ENCODE results near the gene MEF2D.
A peak's percentile ranks its signal among the peaks of the same experiment; 100 is the strongest.

MEF2D gene

DNA sequence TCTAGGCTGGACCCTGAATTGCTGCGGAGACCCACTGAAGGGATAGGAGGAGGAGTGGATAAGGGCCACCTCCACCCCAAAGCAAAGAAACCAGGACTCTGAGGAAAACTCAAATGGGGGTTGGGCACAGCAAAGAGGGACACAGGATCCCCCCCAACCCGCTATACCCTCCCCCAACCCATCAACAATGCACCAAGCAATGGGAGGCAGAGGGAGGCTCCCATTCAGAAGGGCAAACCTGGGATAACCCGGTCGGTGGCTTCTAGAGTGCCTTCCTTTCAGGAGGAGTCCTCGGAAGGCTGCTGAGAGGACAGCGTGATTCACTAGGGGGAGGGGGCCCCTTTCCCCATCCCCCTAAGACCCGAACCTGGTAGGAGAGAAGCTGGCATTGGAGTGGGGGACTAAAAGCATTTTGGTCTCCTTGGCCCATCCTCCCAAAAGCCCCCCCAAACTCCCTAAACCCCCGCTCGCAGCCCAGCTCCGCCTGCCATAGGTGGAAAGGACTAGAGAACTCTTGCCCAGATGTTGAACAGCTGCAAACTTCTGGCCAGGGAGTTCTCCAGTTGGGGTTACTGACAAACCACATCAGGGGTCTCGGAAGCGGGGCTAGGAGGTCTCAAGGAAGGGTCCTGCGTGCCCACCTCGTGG is 1.3 kb downstream of the MEF2D start:
- DNase-seq, result no peak

GRCh38 chr1:156498432-156499193 is 2.0 kb downstream of the MEF2D start:
- no peak for DNase-seq

GRCh38 chr1:156497743-156498431 is 2.7 kb downstream of the MEF2D start:
- no peak for DNase-seq

- DNase-seq, result no peak
Measured at GRCh38 chr1:156497078-156497742, 3.4 kb downstream of the MEF2D start.

- DNase-seq, result no peak
Measured at GRCh38 chr1:156496211-156496761, 4.3 kb downstream of the MEF2D start.

DNA sequence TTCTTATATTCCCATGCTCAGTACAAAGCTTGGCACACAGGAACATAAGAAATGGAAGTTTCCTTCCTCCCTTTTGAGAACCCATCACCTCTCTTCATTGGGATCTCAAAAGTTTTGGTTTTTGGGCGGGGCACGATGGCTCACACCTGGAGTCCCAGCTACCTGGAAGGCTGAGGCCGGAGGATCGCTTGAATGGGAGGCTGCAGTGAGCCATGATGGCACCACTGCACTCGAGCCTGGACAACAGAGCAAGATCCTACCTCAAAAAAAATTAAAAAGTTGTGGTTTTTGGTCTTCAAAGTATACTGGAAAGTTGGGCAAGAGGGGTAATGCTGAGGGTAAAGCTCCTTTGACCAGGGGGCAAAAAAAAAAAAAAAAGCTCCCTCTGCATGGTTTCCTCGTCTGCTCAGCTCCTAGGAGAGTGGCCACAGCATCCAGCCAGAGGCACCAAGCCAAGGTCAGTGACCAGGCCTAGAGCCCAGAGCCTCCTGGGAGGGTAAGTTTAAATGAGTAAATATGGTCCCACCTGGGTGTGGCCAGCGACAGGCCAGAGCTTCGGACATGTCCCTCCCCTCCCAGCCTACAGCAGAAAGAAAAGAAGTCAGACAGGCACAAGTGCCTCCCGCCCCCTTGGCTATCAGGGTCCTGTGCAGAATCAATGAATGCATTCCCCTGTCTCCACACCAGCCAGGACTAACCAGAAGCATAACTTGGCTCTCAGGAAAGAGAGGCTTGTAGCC is 5.0 kb downstream of the MEF2D start:
- DNase-seq, result no peak

- DNase-seq, result no peak
Measured at GRCh38 chr1:156494309-156494895, 6.2 kb downstream of the MEF2D start.

DNA sequence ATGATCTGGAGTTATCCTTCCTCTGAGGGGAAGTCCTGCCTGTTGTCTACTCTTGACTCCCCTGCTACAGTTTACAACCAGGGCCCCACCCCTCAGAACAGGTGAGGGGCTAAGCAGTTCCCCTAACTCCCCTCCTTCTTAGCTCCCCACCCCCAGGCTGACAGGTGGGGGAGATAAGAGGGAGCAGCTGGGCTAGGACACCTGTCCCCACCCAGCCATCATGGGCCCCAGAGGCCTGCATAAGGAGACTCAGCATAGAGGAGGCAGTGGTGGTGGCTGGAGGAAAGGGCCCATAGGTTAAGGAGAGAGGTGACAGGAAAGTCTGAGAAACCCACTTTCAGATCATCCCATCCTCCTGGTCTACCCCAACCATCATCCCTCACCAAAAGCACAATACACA is 6.8 kb downstream of the MEF2D start:
- DNase-seq, result no peak

DNA sequence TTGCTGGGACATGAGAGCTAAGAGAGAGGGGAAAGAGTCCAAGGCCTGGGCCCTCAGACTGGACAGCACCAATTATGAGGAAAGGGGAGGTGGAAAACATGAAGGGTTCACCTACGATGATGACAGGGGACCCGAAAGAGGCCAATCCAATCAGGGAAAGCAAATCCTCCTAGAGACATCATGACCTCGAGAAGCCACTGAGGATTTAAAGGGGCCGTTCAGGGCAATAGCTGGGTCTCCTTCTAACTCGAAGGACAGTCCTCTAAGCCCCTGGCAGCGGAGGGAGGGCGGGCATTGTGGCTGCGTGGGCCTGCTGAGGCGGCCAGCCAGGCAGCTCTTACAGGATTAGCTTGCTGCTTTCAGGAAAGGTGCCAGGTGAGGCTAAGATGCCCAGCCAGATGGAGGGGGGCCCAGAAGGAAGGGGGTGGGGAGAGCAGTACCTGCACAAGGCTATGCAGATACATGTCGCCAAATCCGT is 7.4 kb downstream of the MEF2D start:
- DNase-seq, result no peak

DNA sequence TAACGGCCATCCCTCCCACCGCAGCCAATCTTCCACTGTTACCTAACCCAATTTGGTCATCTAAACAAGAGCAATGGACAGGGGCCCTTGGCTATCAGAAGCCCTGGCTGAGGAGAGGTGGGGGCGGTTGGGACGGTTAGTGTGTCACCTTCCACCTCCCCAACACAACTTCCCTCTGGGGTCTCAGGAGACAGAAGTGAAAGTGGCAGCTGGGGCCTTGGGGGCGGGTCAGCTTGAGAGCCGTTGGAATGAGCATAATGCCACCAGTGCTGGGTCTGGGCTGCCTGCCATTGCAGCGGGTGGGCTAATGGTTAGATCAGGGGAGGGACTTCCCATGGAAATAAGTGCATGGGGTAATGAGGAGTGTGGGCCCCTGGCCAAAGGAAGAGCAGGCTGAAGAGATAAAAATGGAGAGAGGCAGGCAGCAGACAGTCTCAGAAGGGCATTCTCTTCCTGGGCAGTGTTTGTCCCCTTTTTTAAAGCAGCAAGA is 7.9 kb downstream of the MEF2D start:
- no peak for DNase-seq

DNA sequence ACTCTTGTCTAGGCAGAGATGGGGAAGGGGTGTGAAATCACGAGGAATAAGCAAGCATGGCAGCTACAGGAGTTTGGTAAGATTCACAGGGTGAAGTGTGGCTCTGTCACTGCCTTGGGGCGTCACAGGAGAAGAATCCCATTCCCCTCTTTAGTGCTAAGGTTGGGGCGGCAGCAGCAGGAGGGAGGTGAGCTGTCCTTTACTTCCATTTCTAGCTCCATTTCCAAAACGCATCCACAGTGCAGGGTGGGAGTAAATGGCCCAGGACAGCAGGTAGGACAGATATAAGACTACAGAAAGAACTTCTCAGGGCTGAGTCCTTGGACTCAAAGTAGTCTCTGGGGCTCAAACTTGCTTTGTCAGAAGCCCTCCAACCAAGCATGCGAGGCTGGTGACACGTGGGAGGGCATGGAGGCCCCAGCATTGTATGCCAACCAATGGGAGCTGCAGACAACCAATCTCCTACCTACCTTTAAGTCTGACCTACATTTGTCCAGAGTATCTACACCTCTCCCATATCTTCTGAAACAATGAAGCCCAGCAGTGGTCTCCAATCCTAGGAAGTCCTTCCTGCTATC is 8.5 kb downstream of the MEF2D start:
- no peak for DNase-seq

- DNase-seq, result no peak
Measured at GRCh38 chr1:156491151-156491949, 9.2 kb downstream of the MEF2D start.

DNA sequence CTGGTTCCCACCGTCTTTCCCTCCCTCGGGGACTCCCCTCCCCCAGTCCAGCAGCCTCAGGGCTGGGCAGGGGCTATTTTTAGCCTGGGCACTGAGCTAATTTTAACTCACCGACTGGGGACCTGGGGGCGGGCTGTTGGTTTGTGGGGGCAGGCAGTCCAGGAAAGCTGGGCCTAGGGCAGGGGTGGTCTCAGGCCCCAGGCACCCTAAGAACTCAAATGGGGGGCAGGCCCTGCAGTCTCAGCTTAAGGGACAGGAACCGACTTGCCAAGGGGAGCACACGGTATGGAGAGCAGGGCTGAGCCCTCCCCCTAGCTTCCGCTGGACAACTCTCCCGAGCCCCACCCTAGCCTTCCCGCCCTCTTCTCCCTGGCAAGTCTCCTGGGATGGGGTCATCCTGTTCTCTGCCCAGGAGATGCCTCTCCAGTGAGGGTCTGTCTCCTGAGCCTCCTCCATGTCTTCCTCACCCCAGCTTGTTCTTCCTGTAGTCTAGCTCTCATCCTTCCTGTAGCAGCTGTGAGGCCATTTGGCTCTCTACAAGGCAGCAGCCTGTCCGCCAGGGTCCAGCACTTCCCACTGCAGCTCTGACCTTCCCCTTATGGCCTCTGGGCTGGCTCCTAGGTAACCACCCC is 10.1 kb downstream of the MEF2D start:
- no peak for DNase-seq

DNA sequence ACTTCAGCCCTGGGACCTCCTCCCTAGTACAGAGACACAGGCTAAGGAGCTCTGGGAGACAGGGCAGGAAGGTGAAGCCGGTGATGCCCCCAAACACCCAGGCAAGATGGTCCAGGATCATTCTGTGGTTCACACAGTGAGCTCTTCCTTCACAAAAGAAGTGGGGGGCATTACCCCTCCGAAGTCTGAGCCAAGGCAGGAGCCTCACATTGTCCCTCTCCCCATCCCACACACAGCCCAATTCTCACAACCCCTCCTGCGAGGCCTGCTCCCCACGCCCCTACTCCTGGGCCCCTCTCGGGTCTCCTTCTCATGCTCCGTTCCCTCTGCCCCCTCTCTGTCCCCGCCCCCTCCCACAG is 10.7 kb downstream of the MEF2D start:
- DNase-seq, result no peak

- DNase-seq, result peak; percentile 35
Measured at GRCh38 chr1:156489166-156489934, 11.2 kb downstream of the MEF2D start.

GRCh38 chr1:156488566-156489165 is 11.9 kb downstream of the MEF2D start:
- DNase-seq, result peak; percentile 14

GRCh38 chr1:156487862-156488261 is 12.7 kb downstream of the MEF2D start:
- DNase-seq, result no peak

- no peak for DNase-seq
Measured at GRCh38 chr1:156486421-156487344, 13.9 kb downstream of the MEF2D start.

All from stimulated activated naive CD4-positive, alpha-beta T cell treated with Interleukin-2 at 50 U/mL for 16 hours (primary cell).